SK-N-SH treated with all-trans-retinoic acid at 6 μM for 48 hours (cell line): ENCODE results near the gene IGSF6.

ENCODE experiments used
- ARNTL ChIP-seq: fragments of 450-650 bp; formaldehyde crosslinking; IDR thresholded peaks from 2 replicates; pipeline ENCODE4 v1.5.0; 2020; ENCODE audit warnings: low read depth, mild to moderate bottlenecking, moderate library complexity, borderline replicate concordance
- BACH2 ChIP-seq: fragments of 250-450 bp; sonication (Bioruptor Pico); IDR thresholded peaks from 2 replicates; pipeline ENCODE4 v1.9.0; 2021; ENCODE audit warnings: mild to moderate bottlenecking, borderline replicate concordance
- ISL1 ChIP-seq: fragments of 250-450 bp; sonication (Bioruptor Pico); IDR thresholded peaks from 2 replicates; pipeline ENCODE4 v2.1.2; 2022; ENCODE audit warnings: mild to moderate bottlenecking, moderate library complexity
- PATZ1 ChIP-seq: fragments of 250-450 bp; sonication (Bioruptor Pico); IDR thresholded peaks from 2 replicates; pipeline ENCODE4 v1.8.0; 2020; ENCODE audit warnings: mild to moderate bottlenecking, moderate library complexity, borderline replicate concordance
- RARB ChIP-seq: fragments of 250-450 bp; sonication (Bioruptor Pico); IDR thresholded peaks from 2 replicates; pipeline ENCODE4 v1.8.0; 2021; ENCODE audit warnings: mild to moderate bottlenecking, moderate library complexity
- TCF4 ChIP-seq: fragments of 250-450 bp; sonication (Bioruptor Pico); IDR thresholded peaks from 2 replicates; pipeline ENCODE4 v1.8.0; 2021; ENCODE audit warnings: mild to moderate bottlenecking, moderate library complexity, borderline replicate concordance
- ZNF565 ChIP-seq: fragments of 450-650 bp; formaldehyde crosslinking; conservative IDR thresholded peaks from 2 replicates; pipeline ENCODE4 v1.5.0; 2020; ENCODE audit warnings: low read depth, mild to moderate bottlenecking, moderate library complexity
- ZNF70 ChIP-seq: fragments of 450-650 bp; formaldehyde crosslinking; IDR thresholded peaks from 2 replicates; pipeline ENCODE4 v1.5.0; 2020; ENCODE audit warnings: mild to moderate bottlenecking, moderate library complexity
- ZNF8 ChIP-seq: fragments of 450-650 bp; formaldehyde crosslinking; IDR thresholded peaks from 2 replicates; pipeline ENCODE4 v1.5.0; 2020; ENCODE audit warnings: mild to moderate bottlenecking, moderate library complexity

GRCh38 chr16:21684199-21684598 is 31.8 kb upstream of the IGSF6 start:
- no peak for TF ChIP-seq PATZ1 (CRISPR knock-in tag)
- no peak for TF ChIP-seq ZNF8
- no peak for TF ChIP-seq ARNTL (CRISPR knock-in tag)
- no peak for TF ChIP-seq ISL1 (CRISPR knock-in tag)
- no peak for TF ChIP-seq BACH2
- TF ChIP-seq RARB: no peak
- no peak for TF ChIP-seq ZNF70
- no peak for TF ChIP-seq TCF4 (CRISPR knock-in tag)
- no peak for TF ChIP-seq ZNF565 (CRISPR knock-in tag)
